ENCODE results near the gene CDS1.

GRCh38 chr4:84651499-84651898 is 68.6 kb downstream of the CDS1 start:
- no peak for TF ChIP-seq CTCF (IDR thresholded peaks at IDR 0.05 in 4 of 5, conservative IDR thresholded peaks at IDR 0.05 in 1 of 5)
- TF ChIP-seq POLR2A (IDR thresholded peaks at IDR 0.05), result no peak
